GM12891 (cell line): ENCODE data around the gene FGF14.

Source experiments
- POLR2A ChIP-seq: IDR thresholded peaks from 2 replicates; pipeline ENCODE4 v1.6.1; 2011; ENCODE audit warnings: low read depth, low read length, control low read depth
- POLR2AphosphoS5 ChIP-seq: IDR thresholded peaks from 2 replicates; pipeline ENCODE4 v1.6.1; 2011; ENCODE audit warnings: low read depth, low read length, control low read depth
- SPI1 ChIP-seq: IDR thresholded peaks from 2 replicates; pipeline ENCODE4 v1.6.1; 2011; ENCODE audit warnings: low read depth, low read length, control low read depth

DNA sequence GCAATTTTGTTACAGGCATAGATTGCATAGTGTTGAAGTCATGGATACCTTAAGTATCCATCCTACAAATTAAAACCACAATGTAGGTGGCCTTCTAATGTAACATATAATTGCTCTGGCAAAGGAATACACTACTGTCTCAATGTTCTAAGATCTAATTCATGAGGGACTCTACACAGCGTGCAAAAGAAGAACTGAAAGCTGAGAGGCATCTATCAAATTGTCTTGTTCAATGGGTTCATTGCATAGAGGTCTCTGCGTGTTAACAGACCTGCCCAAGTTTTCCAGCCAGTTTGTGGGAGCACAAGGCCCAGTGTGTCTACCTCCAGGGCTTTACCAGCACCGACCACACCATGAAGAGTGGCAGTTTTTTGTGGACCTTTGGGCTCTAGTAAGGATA is 498.0 kb downstream of the FGF14 start:
- TF ChIP-seq POLR2A (no peak), POLR2AphosphoS5 (no peak), SPI1 (peak; percentile 50)
